ENCODE results near the gene CNNM2. TPM values are rescaled to one million over a fixed set of nuclear protein-coding genes. Genes with fewer than 3 reads are reported as not detected.

The CNNM2 gene
- total RNA-seq, 1 experiment from 2014 or later = 23.1 TPM

GRCh38 chr10:102996876-102997275 lies 78.8 kb downstream of the CNNM2 start:
- DNase-seq (ENCODE audit: low read depth, low spot score) = no peak
- BruUV-seq (replicated peaks) = no TSS peak
- no peak overlapping the region for H3K9ac ChIP-seq (ENCODE audit: low read length)
- no peaks in the 10 kb centered on the region for H3K9me3 ChIP-seq (ENCODE audit: control insufficient read depth in 1 of 2, insufficient read depth in 1 of 2, low read depth in 1 of 2, low read length in 2 of 2)
- no peaks in the 10 kb centered on the region for H3K9me2 ChIP-seq (ENCODE audit: insufficient read depth)
- no peak overlapping the region for H3K4me2 ChIP-seq (ENCODE audit: low read length)
- H3K79me2 ChIP-seq (ENCODE audit: insufficient read depth, low read length) = no peaks in the 10 kb centered on the region
- no peaks in the 10 kb centered on the region for H3K4me1 ChIP-seq (ENCODE audit: control insufficient read depth in 1 of 2, insufficient read depth in 2 of 2, low read length in 2 of 2)
- no peak overlapping the region for H3K27ac ChIP-seq (ENCODE audit: low read depth, low read length)
- intact Hi-C loops (cut with micrococcal nuclease) = no loop called here
- RAD21 ChIA-PET (ENCODE audit: low non-redundant PET in 1 of 2, low total read pairs in 2 of 2, uncharacterized antibody in 2 of 2, unreplicated experiment in 2 of 2) = no interaction called here
- no peaks in the 10 kb centered on the region for H4K20me1 ChIP-seq (ENCODE audit: insufficient read depth)
- H3K36me3 ChIP-seq (ENCODE audit: control insufficient read depth in 1 of 2, insufficient read depth in 2 of 2, low read length in 2 of 2) = no peaks in the 10 kb centered on the region
- no peaks in the 10 kb centered on the region for H3K27me3 ChIP-seq (ENCODE audit: insufficient read depth, low read length)
- H3K4me3 ChIP-seq (replicated peaks in 1 of 2; ENCODE audit: low read depth in 1 of 2, low read length in 2 of 2) = no peak overlapping the region
- CTCF ChIA-PET = no interaction called here
- TF ChIP-seq SRF (IDR thresholded peaks at IDR 0.05; ENCODE audit: low read depth) = no peak
- TF ChIP-seq EZH2 (IDR thresholded peaks at IDR 0.05) = no peak
- TF ChIP-seq CBX3 (IDR thresholded peaks at IDR 0.05; ENCODE audit: low read depth) = no peak
- TF ChIP-seq JUND (IDR thresholded peaks at IDR 0.05) = no peak
- no peak for TF ChIP-seq FOSL1 (IDR thresholded peaks at IDR 0.05; ENCODE audit: low read depth)
- H2AFZ ChIP-seq (ENCODE audit: low read depth, low read length, poor library complexity, severe bottlenecking) = no peak overlapping the region
- ATAC-seq = no peak
- POLR2A ChIA-PET = no interaction called here

DNA sequence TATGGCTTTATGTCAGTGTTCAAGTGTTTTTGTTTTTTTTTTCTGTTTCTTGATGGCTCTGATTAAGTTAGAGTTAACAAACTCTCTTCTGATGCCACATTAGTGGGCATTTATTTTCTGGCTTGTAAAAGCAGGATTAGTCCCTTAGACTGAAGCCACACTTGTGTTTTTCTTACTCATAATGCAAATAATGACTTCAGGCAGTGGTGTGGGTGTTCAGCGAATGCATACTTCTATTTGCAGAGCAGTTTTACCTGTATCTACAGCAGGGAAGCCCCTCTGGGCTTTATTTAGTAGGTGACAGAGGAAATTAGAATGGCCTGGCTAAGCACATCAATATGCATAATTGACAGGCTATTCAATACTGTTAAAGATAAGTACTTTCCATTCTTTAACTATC lies 79.9 kb downstream of the CNNM2 start:
- intact Hi-C loops (cut with micrococcal nuclease) = no loop called here
- Histone ChIP-seq H3K27ac (ENCODE audit: low read depth, low read length) (no peak overlapping the region), H3K79me2 (ENCODE audit: insufficient read depth, low read length) (no peaks in the 10 kb centered on the region), H3K4me3 (replicated peaks in 1 of 2; ENCODE audit: low read depth in 1 of 2, low read length in 2 of 2) (no peak overlapping the region), H3K4me1 (ENCODE audit: control insufficient read depth in 1 of 2, insufficient read depth in 2 of 2, low read length in 2 of 2) (no peaks in the 10 kb centered on the region), H3K9me3 (ENCODE audit: control insufficient read depth in 1 of 2, insufficient read depth in 1 of 2, low read depth in 1 of 2, low read length in 2 of 2) (no peaks in the 10 kb centered on the region), H3K9ac (ENCODE audit: low read length) (no peak overlapping the region), H4K20me1 (ENCODE audit: insufficient read depth) (no peaks in the 10 kb centered on the region), H3K4me2 (ENCODE audit: low read length) (no peak overlapping the region), H3K27me3 (ENCODE audit: insufficient read depth, low read length) (no peaks in the 10 kb centered on the region), H3K9me2 (ENCODE audit: insufficient read depth) (no peaks in the 10 kb centered on the region), H2AFZ (ENCODE audit: low read depth, low read length, poor library complexity, severe bottlenecking) (no peak overlapping the region), H3K36me3 (ENCODE audit: control insufficient read depth in 1 of 2, insufficient read depth in 2 of 2, low read length in 2 of 2) (no peaks in the 10 kb centered on the region)
- no TSS peak for BruUV-seq (replicated peaks)
- ChIA-PET RAD21 (ENCODE audit: low non-redundant PET in 1 of 2, low total read pairs in 2 of 2, uncharacterized antibody in 2 of 2, unreplicated experiment in 2 of 2) (no interaction called here), CTCF (no interaction called here), POLR2A (no interaction called here)
- DNase-seq (ENCODE audit: low read depth, low spot score) (no peak), ATAC-seq (no peak)
- no peak for TF ChIP-seq POLR2AphosphoS5 (IDR thresholded peaks at IDR 0.05; ENCODE audit: low read depth, low read length)
- TF ChIP-seq ZNF274 (IDR thresholded peaks at IDR 0.05; ENCODE audit: low read depth, low read length) = no peak
- no peak for TF ChIP-seq CEBPB (IDR thresholded peaks at IDR 0.05; ENCODE audit: low read depth)
- no peak for TF ChIP-seq EZH2phosphoT487 (IDR thresholded peaks at IDR 0.05; ENCODE audit: borderline replicate concordance)
